HG02588 (cell line): ENCODE data around the gene ICAM3.

ENCODE experiments used
- ATAC-seq: cut with Tn5 transposase; IDR thresholded peaks from one replicate; pipeline ENCODE4 v1.9.1; 2021; ENCODE audit warnings: mild to moderate bottlenecking, moderate library complexity; ENCODE audit not compliant: unreplicated experiment

ICAM3 gene

GRCh38 chr19:10292206-10292788 lies 47.1 kb downstream of the ICAM3 start:
- peak; percentile 37 for ATAC-seq

- ATAC-seq = no peak
Observed at GRCh38 chr19:10291554-10292205, 47.7 kb downstream of the ICAM3 start.

GRCh38 chr19:10290876-10291553 lies 48.4 kb downstream of the ICAM3 start:
- ATAC-seq = no peak

GRCh38 chr19:10290357-10290875 lies 49.0 kb downstream of the ICAM3 start:
- no peak for ATAC-seq

GRCh38 chr19:10289836-10290356 lies 49.5 kb downstream of the ICAM3 start, which contains the start of gene ICAM5:
ICAM5 (plus strand) TSS chr19:10289952; CDS start chr19:10290044, 92 bp downstream.
- ATAC-seq = no peak

- ATAC-seq = no peak
Observed at GRCh38 chr19:10289167-10289835, 50.1 kb downstream of the ICAM3 start.

GRCh38 chr19:10288662-10289166 lies 50.7 kb downstream of the ICAM3 start:
- no peak for ATAC-seq

GRCh38 chr19:10286803-10287737 lies 52.4 kb downstream of the ICAM3 start, which contains the start of gene ICAM4:
ICAM4 (plus strand) TSS chr19:10286955; CDS start chr19:10287013, 58 bp downstream.
- no peak for ATAC-seq

- no peak for ATAC-seq
Observed at GRCh38 chr19:10285393-10285792, 54.0 kb downstream of the ICAM3 start.

- ATAC-seq = no peak
Observed at GRCh38 chr19:10284960-10285278, 54.5 kb downstream of the ICAM3 start.

- ATAC-seq = no peak
Observed at GRCh38 chr19:10284065-10284959, 55.1 kb downstream of the ICAM3 start.
